ENCODE measurements around the gene C17orf67.

Gene C17orf67

GRCh38 chr17:56832446-56832845, 1.3 kb downstream of the C17orf67 start:
- DNase-seq: peak in 1 of 2 donors; percentile 7

GRCh38 chr17:56831369-56832095, 2.2 kb downstream of the C17orf67 start:
- DNase-seq: no peak

- DNase-seq: no peak
Measured at GRCh38 chr17:56830726-56831368, 2.9 kb downstream of the C17orf67 start.

- no peak for DNase-seq
Measured at GRCh38 chr17:56826611-56827414, 6.9 kb downstream of the C17orf67 start.

- no peak for DNase-seq
Measured at GRCh38 chr17:56824503-56824902, 9.2 kb downstream of the C17orf67 start.

GRCh38 chr17:56823848-56824247, 9.9 kb downstream of the C17orf67 start:
- no peak for DNase-seq

GRCh38 chr17:56822725-56823124, 11.0 kb downstream of the C17orf67 start:
- no peak for DNase-seq

- DNase-seq: no peak
Measured at GRCh38 chr17:56821847-56822534, 11.7 kb downstream of the C17orf67 start.

GRCh38 chr17:56820207-56820606, 13.5 kb downstream of the C17orf67 start:
- DNase-seq: no peak

GRCh38 chr17:56819431-56820145, 14.1 kb downstream of the C17orf67 start:
- DNase-seq: peak; percentile 75 to 83

- no peak for DNase-seq
Measured at GRCh38 chr17:56819030-56819429, 14.7 kb downstream of the C17orf67 start.

GRCh38 chr17:56817066-56817465, 16.7 kb downstream of the C17orf67 start:
- DNase-seq: no peak

GRCh38 chr17:56815711-56816110, 18.0 kb downstream of the C17orf67 start:
- no peak for DNase-seq

GRCh38 chr17:56812901-56813388, 20.8 kb downstream of the C17orf67 start:
- DNase-seq: no peak

GRCh38 chr17:56810891-56811775, 22.6 kb downstream of the C17orf67 start:
- DNase-seq: no peak

- DNase-seq: no peak
Measured at GRCh38 chr17:56810343-56810742, 23.4 kb downstream of the C17orf67 start.

GRCh38 chr17:56809820-56810179, 23.9 kb downstream of the C17orf67 start:
- DNase-seq: no peak

GRCh38 chr17:56809106-56809819, 24.5 kb downstream of the C17orf67 start:
- no peak for DNase-seq

GRCh38 chr17:56808503-56808902, 25.2 kb downstream of the C17orf67 start:
- DNase-seq: no peak

- DNase-seq: no peak
Measured at GRCh38 chr17:56807723-56808122, 26.0 kb downstream of the C17orf67 start.

- no peak for DNase-seq
Measured at GRCh38 chr17:56806949-56807348, 26.8 kb downstream of the C17orf67 start.

All from CD4-positive, alpha-beta T cell treated with Interleukin-4 for 1 hour (primary cell).